Lung (tissue), 12 donors: ENCODE data around the gene HEG1. TPM values are rescaled to one million over a fixed set of nuclear protein-coding genes. Genes with fewer than 3 reads are reported as not detected.

ENCODE experiments used
- ATAC-seq: fragments of 200-7000 bp; cut with Tn5 transposase; one replicate; pipeline ENCODE4 v1.9.1; 2020; ENCODE audit warnings: moderate number of reproducible peaks; ENCODE audit not compliant: insufficient read depth, low FRiP score
- DNase-seq, 3 donors: peaks; one replicate each; pipeline ENCODE4 v3.0.0-alpha.2; 2013 to 2017
- H3K27ac ChIP-seq, 2 donors: one replicate each; pipeline ENCODE4 v1.5.1; 2013; ENCODE audit warnings: mild to moderate bottlenecking in 2 of 2, moderate library complexity in 2 of 2, control low read depth in 1 of 2, inconsistent platforms in 1 of 2, low read depth in 1 of 2, low read length in 1 of 2
- H3K27me3 ChIP-seq, 3 donors: one replicate each; pipeline ENCODE4 v1.5.1; 2013; ENCODE audit warnings: low read length in 2 of 3; ENCODE audit not compliant: control insufficient read depth in 3 of 3, insufficient read depth in 3 of 3
- H3K36me3 ChIP-seq, 4 donors: one replicate each; pipeline ENCODE4 v1.5.1; 2013; ENCODE audit warnings: low read length in 4 of 4, mild to moderate bottlenecking in 1 of 4, moderate library complexity in 1 of 4; ENCODE audit not compliant: control insufficient read depth in 4 of 4, insufficient read depth in 4 of 4
- H3K4me1 ChIP-seq, 5 donors: one replicate each; pipeline ENCODE4 v1.5.1; 2013; ENCODE audit warnings: low read length in 5 of 5, mild to moderate bottlenecking in 2 of 5, moderate library complexity in 1 of 5; ENCODE audit not compliant: control insufficient read depth in 5 of 5, insufficient read depth in 5 of 5
- H3K4me3 ChIP-seq: one replicate; pipeline ENCODE4 v1.5.1; 2013; ENCODE audit warnings: mild to moderate bottlenecking, control low read depth, moderate library complexity
- H3K9ac ChIP-seq, 2 donors: one replicate each; pipeline ENCODE4 v1.5.1; 2013; ENCODE audit warnings: low read length in 2 of 2, control low read depth in 1 of 2; ENCODE audit not compliant: insufficient read depth in 1 of 2
- H3K9me3 ChIP-seq, 4 donors: one replicate each; pipeline ENCODE4 v1.5.1; 2013; ENCODE audit warnings: low read length in 3 of 4, mild to moderate bottlenecking in 1 of 4, moderate library complexity in 1 of 4; ENCODE audit not compliant: control insufficient read depth in 4 of 4, insufficient read depth in 3 of 4
- CTCF ChIP-seq: IDR thresholded peaks from 2 replicates; pipeline ENCODE4 v1.5.1; 2012; ENCODE audit warnings: mild to moderate bottlenecking; ENCODE audit errors: control extremely low read depth, extremely low read depth
- WGBS, 2 donors: extraction: QIAGEN DNeasy Blood & Tissue Kit; methylation state at CpG; one replicate each; pipeline ENCODE4 v1.1.7; 2013; 5-methylcytosine and 5-hydroxymethylcytosine counted together
- polyA plus RNA-seq, 2 donors: library from polyadenylated mRNA; stranded (reverse); fragments of 200-250 nt; gene quantifications; one replicate each; pipeline ENCODE4 v1.2.1, GENCODE V29; 2013
- total RNA-seq, 2 donors: library from RNA; depleted of rRNA in 1 of 2; stranded (reverse); fragments of >200 nt in 1 of 2; gene quantifications; one replicate each; pipeline ENCODE4 v1.2.1, GENCODE V29; 2014 to 2021
- donor health status: control.
- donor health status: control.
- donor health status: Bipolar disorder and iron deficiency.
- donor health status: healthy.
- donor health status: DM: yes; HTN: yes; CAD: no.

Gene HEG1
- total and polyA plus RNA-seq, 4 donors = 18.0 to 115 (median 65.7) TPM

DNA sequence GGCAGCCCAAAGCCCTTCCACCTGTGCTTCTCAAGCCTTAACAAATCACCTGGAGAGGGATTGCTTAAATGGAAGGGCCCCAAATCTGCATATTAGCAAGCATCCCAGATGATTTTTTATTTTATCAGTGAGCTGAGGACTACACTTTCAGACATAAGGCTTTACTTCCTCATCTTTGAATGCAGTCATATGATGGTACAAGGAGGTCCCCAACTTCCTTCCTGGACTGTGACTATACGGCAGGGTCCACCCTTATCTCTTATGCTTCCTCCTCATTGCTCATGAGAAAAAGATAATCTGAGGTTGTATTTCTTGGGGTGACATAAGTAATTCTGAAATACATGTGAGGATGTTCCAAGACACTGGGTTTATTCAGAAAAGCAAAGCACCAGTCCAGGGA, 13.7 kb upstream of the HEG1 start:
- no peak overlapping the region for H3K27ac ChIP-seq
- no peak for DNase-seq
- peaks cover 0 to 9% (median 6%) of the 10 kb centered on the region in 5 donors for H3K4me1 ChIP-seq
- no peak overlapping the region for H3K9ac ChIP-seq
- no peak overlapping the region for H3K4me3 ChIP-seq
- no peaks in the 10 kb centered on the region for H3K36me3 ChIP-seq
- no peak for ATAC-seq
- no peaks in the 10 kb centered on the region for H3K9me3 ChIP-seq
- no peak for TF ChIP-seq CTCF
- no peaks in the 10 kb centered on the region for H3K27me3 ChIP-seq
- 37 to 39% methylated on average over 1 of the region's 1 CpG for WGBS, 2 donors

DNA sequence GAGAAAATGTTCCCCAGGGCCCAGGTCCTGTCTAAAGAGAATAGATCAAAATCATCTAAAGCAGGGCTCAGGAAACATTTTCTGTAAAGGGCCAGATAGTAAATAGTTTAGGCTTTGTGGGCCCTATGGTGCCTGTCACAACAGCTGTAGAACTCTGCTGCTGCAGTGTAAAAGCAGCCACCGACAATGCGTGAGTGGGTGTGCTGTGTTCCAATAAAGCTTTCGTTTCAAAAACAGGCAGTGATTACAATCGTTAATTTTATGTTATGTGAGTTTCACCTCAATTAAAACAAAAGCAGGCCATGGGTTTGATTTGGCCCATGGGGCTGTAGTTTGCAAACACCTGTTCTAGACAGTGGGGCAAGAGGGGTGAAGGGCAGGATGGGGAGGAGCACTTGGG, 12.5 kb upstream of the HEG1 start:
- H3K27me3 ChIP-seq = no peaks in the 10 kb centered on the region
- H3K36me3 ChIP-seq = no peaks in the 10 kb centered on the region
- no peak overlapping the region for H3K9ac ChIP-seq
- DNase-seq = no peak
- H3K9me3 ChIP-seq = no peaks in the 10 kb centered on the region
- H3K4me1 ChIP-seq = peaks cover 0 to 9% (median 2%) of the 10 kb centered on the region in 5 donors
- 91 to 97% methylated on average over 4 of the region's 4 CpGs for WGBS, 2 donors
- no peak overlapping the region for H3K4me3 ChIP-seq
- ATAC-seq = no peak
- no peak overlapping the region for H3K27ac ChIP-seq
- no peak for TF ChIP-seq CTCF

DNA sequence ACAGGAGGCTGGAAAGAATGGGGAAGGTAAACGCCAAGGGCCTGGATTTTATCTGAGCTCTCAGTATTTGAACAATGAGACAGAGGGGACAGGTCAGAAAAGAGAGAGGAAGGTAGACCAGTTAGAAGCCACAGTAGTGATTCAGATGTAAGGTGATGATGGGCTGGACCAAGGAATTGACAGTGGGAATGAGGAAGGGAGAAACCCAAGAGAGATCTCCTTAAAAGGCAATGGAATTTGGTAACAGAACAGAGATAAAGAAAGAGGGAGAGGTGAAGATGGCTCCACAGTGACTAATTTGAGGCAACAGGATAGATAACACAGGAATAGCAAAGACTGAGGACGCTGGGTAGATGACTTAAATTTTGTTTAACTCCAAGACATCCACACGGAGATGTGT, 11.4 kb upstream of the HEG1 start:
- no peaks in the 10 kb centered on the region for H3K27me3 ChIP-seq
- DNase-seq (no peak), ATAC-seq (no peak)
- H3K4me1 ChIP-seq = peaks cover 4 to 18% (median 7%) of the 10 kb centered on the region in 5 donors
- no peaks in the 10 kb centered on the region for H3K36me3 ChIP-seq
- no peaks in the 10 kb centered on the region for H3K9me3 ChIP-seq
- H3K9ac ChIP-seq = no peak overlapping the region
- no peak overlapping the region for H3K4me3 ChIP-seq
- 87 to 95% methylated on average over 3 of the region's 3 CpGs for WGBS, 2 donors
- H3K27ac ChIP-seq = no peak overlapping the region
- no peak for TF ChIP-seq CTCF
